PFSK-1 (cell line): ENCODE results near the gene CA5A.

ENCODE experiments used
- FOXP2 ChIP-seq: optimal IDR thresholded peaks from 2 replicates; pipeline ENCODE3; 2011; ENCODE audit warnings: borderline replicate concordance, control low read depth, inconsistent platforms; ENCODE audit not compliant: insufficient read depth; ENCODE audit errors: extremely low read length, extremely low read depth
- POLR2AphosphoS5 ChIP-seq: IDR thresholded peaks from 2 replicates; pipeline ENCODE4 v1.6.1; 2012; ENCODE audit warnings: low read depth, mild to moderate bottlenecking, control low read depth, low read length, moderate library complexity
- TAF1 ChIP-seq: IDR thresholded peaks from 2 replicates; pipeline ENCODE4 v1.6.1; 2012; ENCODE audit warnings: low read length, control low read depth, borderline replicate concordance; ENCODE audit not compliant: insufficient read depth
- TF ChIP-seq, protein P1 (sequence below), 2 experiments: IDR thresholded peaks; 2 replicates each; pipeline versions ENCODE4 v1.6.1 to v1.8.0; 2011 to 2012; ENCODE audit warnings: low read depth in 2 of 2, low read length in 2 of 2, control low read depth in 1 of 2, inconsistent platforms in 1 of 2, mild to moderate bottlenecking in 1 of 2, moderate library complexity in 1 of 2; ENCODE audit not compliant: insufficient read depth in 1 of 2

- TF ChIP-seq, protein P1, sequence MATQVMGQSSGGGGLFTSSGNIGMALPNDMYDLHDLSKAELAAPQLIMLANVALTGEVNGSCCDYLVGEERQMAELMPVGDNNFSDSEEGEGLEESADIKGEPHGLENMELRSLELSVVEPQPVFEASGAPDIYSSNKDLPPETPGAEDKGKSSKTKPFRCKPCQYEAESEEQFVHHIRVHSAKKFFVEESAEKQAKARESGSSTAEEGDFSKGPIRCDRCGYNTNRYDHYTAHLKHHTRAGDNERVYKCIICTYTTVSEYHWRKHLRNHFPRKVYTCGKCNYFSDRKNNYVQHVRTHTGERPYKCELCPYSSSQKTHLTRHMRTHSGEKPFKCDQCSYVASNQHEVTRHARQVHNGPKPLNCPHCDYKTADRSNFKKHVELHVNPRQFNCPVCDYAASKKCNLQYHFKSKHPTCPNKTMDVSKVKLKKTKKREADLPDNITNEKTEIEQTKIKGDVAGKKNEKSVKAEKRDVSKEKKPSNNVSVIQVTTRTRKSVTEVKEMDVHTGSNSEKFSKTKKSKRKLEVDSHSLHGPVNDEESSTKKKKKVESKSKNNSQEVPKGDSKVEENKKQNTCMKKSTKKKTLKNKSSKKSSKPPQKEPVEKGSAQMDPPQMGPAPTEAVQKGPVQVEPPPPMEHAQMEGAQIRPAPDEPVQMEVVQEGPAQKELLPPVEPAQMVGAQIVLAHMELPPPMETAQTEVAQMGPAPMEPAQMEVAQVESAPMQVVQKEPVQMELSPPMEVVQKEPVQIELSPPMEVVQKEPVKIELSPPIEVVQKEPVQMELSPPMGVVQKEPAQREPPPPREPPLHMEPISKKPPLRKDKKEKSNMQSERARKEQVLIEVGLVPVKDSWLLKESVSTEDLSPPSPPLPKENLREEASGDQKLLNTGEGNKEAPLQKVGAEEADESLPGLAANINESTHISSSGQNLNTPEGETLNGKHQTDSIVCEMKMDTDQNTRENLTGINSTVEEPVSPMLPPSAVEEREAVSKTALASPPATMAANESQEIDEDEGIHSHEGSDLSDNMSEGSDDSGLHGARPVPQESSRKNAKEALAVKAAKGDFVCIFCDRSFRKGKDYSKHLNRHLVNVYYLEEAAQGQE (IDR thresholded peaks at IDR 0.05; ENCODE audit: insufficient read depth in 1 of 2, low read depth in 2 of 2, low read length in 2 of 2), result no peak
- TF ChIP-seq POLR2AphosphoS5 (no peak), FOXP2 (no peak), TAF1 (no peak)
Observed at GRCh38 chr16:87924811-87925670, 11.3 kb downstream of the CA5A start.
